Adrenal gland (tissue), 12 donors: ENCODE data around the gene FCN3. TPM values are rescaled to one million over a fixed set of nuclear protein-coding genes. Genes with fewer than 3 reads are reported as not detected.

Experiments
- DNase-seq, 7 donors: peaks; one replicate each; pipeline ENCODE4 v3.0.0-alpha.2; 2019 to 2020
- H3K27ac ChIP-seq, 5 donors: fragments of 200-600 bp; sonication (generic) in 4 of 5; 1 replicate in 3 of 5; 2 replicates in 2 of 5; pipeline versions ENCODE4 v1.5.1 to v1.8.0; 2016 to 2020; ENCODE audit warnings: mild to moderate bottlenecking in 1 of 5
- H3K27me3 ChIP-seq: fragments of 200-600 bp; 2 replicates; pipeline ENCODE4 v1.8.0; 2021
- H3K36me3 ChIP-seq, 2 donors: fragments of 200-600 bp; replicated peaks in 1 of 2; 1 replicate in 1 of 2; 2 replicates in 1 of 2; pipeline versions ENCODE4 v1.5.1 to v1.8.0; 2018 to 2022
- H3K4me1 ChIP-seq, 2 donors: fragments of 200-600 bp; replicated peaks in 1 of 2; 1 replicate in 1 of 2; 2 replicates in 1 of 2; pipeline versions ENCODE4 v1.5.1 to v1.8.0; 2018 to 2021
- H3K4me3 ChIP-seq, 4 donors: fragments of 200-600 bp; sonication (generic) in 3 of 4; one replicate each; pipeline ENCODE4 v1.5.1; 2016 to 2018
- H3K9me3 ChIP-seq, 3 donors: fragments of 200-600 bp; sonication (generic) in 1 of 3; replicated peaks in 1 of 3; 1 replicate in 2 of 3; 2 replicates in 1 of 3; pipeline versions ENCODE4 v1.5.1 to v1.8.0; 2016 to 2021
- CTCF ChIP-seq, 6 experiments: fragments of 450-650 bp in 4 of 6; fragments of 200-600 bp in 2 of 6; sonication (generic) in 1 of 6; IDR thresholded peaks; 1 replicate in 5 of 6; 2 replicates in 1 of 6; pipeline versions ENCODE4 v1.5.1 to v1.8.0; 2016 to 2021; ENCODE audit warnings: antibody characterized with exemption in 6 of 6, mild to moderate bottlenecking in 2 of 6, moderate library complexity in 1 of 6
- POLR2A ChIP-seq, 2 donors: fragments of 450-650 bp; IDR thresholded peaks; one replicate each; pipeline ENCODE4 v1.6.1; 2017; ENCODE audit warnings: antibody characterized with exemption in 2 of 2, mild to moderate bottlenecking in 2 of 2, moderate library complexity in 1 of 2
- WGBS, 4 donors: extraction: QIAGEN DNeasy Blood & Tissue Kit in 2 of 4; methylation state at CpG; one replicate each; pipeline versions ENCODE4 v1.1.5 to v1.1.7; 2013 to 2017; 5-methylcytosine and 5-hydroxymethylcytosine counted together
- intact Hi-C, 2 donors: fragments of 100-400 bp; cut with DNase I; formaldehyde crosslinking; loops; one replicate each; pipeline versions ENCODE4 v1.14.1 to v1.15.0; 2022 to 2023
- polyA plus RNA-seq, 3 donors: library from polyadenylated mRNA; stranded (reverse); fragments of 200-250 nt in 2 of 3; fragments of 350-450 nt in 1 of 3; fragmentation: Illumina TruSeq in 1 of 3; extraction: RNeasy Lipid Tissue Mini Kit (QIAGEN cat#74804) in 1 of 3; gene quantifications; one replicate each; pipeline ENCODE4 v1.2.3, GENCODE V29; 2013 to 2014
- total RNA-seq, 9 donors: library from RNA; depleted of rRNA in 4 of 9; stranded (reverse); fragments of >200 nt in 4 of 9; fragments of 120-200 nt in 1 of 9; fragmentation: NEBNext Ultra II Directional in 1 of 9; extraction: Animal tissue kit (Norgen Biotek cat#: 25700) in 1 of 9; gene quantifications; one replicate each; pipeline versions ENCODE4 v1.1.0 to v1.2.4, GENCODE V29; 2013 to 2023
- donor health status: healthy with polysubstance abuse.
- donor health status: Bipolar disorder and iron deficiency.
- donor health status: DM: yes; HTN: yes; CAD: no.
- donor health status: DM: no; HTN: no; CAD: no.
- donor health status: DM: no; HTN: no; CAD: no.
- donor health status: DM: yes; HTN: yes; CAD: no.

FCN3 gene
- total and polyA plus RNA-seq, 12 donors: 6.3 to 83.3 (median 32.0) TPM

GRCh38 chr1:27349784-27350662 is 24.6 kb downstream of the FCN3 start:
- Histone ChIP-seq H3K36me3 (peaks cover 0 to 12% of the 10 kb centered on the region in 2 donors), H3K4me1 (peaks cover 0 to 12% of the 10 kb centered on the region in 2 donors), H3K27ac (no peak overlapping the region), H3K27me3 (peaks cover 4% of the 10 kb centered on the region), H3K9me3 (no peaks in the 10 kb centered on the region), H3K4me3 (peak overlapping the region in 1 of 4 donors; percentile 46)
- WGBS, 4 donors: 20 to 42% (median 27%) methylated on average over 18 to 84 of the region's 84 CpGs
- TF ChIP-seq POLR2A (IDR thresholded peaks at IDR 0.05) (no peak), CTCF (IDR thresholded peaks at IDR 0.05) (no peak)
- intact Hi-C loops: loop anchor here in 1 of 2 donors (10.0 kb wide), 1 partner anchor 45 kb away; no protein-coding TSS in a partner anchor
- peak in 6 of 7 donors; percentile 56 to 78 (median 64) for DNase-seq

- Histone ChIP-seq H3K36me3 (peaks cover 0 to 6% of the 10 kb centered on the region in 2 donors), H3K9me3 (no peaks in the 10 kb centered on the region), H3K4me3 (peak overlapping the region in 1 of 4 donors; percentile 46), H3K27ac (no peak overlapping the region), H3K4me1 (peaks cover 0 to 12% of the 10 kb centered on the region in 2 donors), H3K27me3 (peaks cover 4% of the 10 kb centered on the region)
- intact Hi-C loops: no loop called here
- 18 to 69% (median 35%) methylated on average over 11 to 51 of the region's 51 CpGs for WGBS, 4 donors
- peak in 1 of 7 donors; percentile 31 for DNase-seq
- no peak for TF ChIP-seq POLR2A (IDR thresholded peaks at IDR 0.05)
- no peak for TF ChIP-seq CTCF (IDR thresholded peaks at IDR 0.05)
Observed at GRCh38 chr1:27348861-27349783, 25.5 kb downstream of the FCN3 start.

GRCh38 chr1:27346991-27347624 is 27.5 kb downstream of the FCN3 start:
- Histone ChIP-seq H3K27ac (no peak overlapping the region), H3K27me3 (peaks cover 4% of the 10 kb centered on the region), H3K9me3 (no peaks in the 10 kb centered on the region), H3K4me3 (no peak overlapping the region), H3K4me1 (peaks cover 0 to 13% of the 10 kb centered on the region in 2 donors), H3K36me3 (no peaks in the 10 kb centered on the region)
- DNase-seq: no peak
- 65 to 80% (median 71%) methylated on average over 9 to 14 of the region's 14 CpGs for WGBS, 4 donors
- TF ChIP-seq CTCF (IDR thresholded peaks at IDR 0.05) (no peak), POLR2A (IDR thresholded peaks at IDR 0.05) (no peak)
- intact Hi-C loops: no loop called here
